ENCODE measurements around the gene ORAI3. TPM values are rescaled to one million over a fixed set of nuclear protein-coding genes. Genes with fewer than 3 reads are reported as not detected.

Gene ORAI3
- total and polyA plus RNA-seq, 4 donors = 9.1 to 21.7 (median 16.3) TPM

DNA sequence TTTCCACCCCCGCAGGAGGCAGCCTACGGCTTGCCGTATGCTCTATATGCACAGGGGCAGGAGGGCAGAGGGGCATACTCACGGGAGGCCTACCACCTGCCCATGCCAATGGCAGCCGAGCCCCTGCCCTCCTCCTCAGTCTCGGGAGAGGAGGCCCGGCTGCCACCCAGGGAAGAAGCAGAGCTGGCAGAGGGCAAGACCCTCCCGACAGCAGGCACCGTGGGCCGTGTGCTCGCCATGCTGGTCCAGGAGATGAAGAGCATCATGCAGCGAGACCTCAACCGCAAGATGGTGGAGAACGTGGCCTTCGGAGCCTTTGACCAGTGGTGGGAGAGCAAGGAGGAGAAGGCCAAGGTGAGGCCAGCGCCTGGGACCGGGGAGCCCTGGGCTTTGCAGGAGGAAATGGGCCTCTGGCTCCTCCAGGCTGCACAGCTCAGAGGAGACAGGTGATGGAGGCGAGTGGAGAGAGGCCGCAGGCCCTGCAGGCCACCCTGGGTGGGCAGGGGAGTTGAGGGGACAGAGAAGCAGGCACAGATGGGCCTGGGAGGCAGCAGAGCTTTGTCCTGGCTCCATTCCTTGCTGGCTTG, 17.3 kb downstream of the ORAI3 start:
- Histone ChIP-seq H3K36me3 (ENCODE audit: control insufficient read depth in 1 of 2, insufficient read depth in 2 of 2, low read length in 1 of 2) (peaks cover 0 to 9% of the 10 kb centered on the region in 2 donors), H3K27ac (ENCODE audit: low read depth in 1 of 2, low read length in 2 of 2) (no peak overlapping the region)
- ATAC-seq (ENCODE audit: low FRiP score) = no peak

DNA sequence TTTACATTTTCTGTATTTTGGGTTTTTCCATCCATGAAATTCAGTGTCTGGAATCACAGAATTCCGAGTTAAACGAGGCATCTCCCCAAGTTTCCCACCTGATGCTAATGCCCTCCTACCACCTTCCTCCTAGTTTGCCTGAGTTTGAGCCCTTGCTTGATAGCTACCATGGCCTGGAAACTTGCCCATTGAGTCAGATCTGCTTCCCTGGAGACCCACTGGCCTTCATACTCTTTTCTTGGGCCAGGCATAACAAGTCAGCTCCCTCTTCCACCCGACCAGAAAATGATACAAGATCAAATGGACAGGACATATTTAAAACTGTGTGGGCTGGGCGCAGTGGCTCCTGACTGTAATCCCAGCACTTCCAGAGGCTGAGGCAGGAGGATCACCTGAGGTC, 18.9 kb downstream of the ORAI3 start:
- DNase-seq (no peak), ATAC-seq (ENCODE audit: low FRiP score) (no peak)
- Histone ChIP-seq H3K4me3 (ENCODE audit: low read length in 2 of 2) (no peak overlapping the region), H3K4me1 (ENCODE audit: control insufficient read depth in 1 of 2, insufficient read depth in 2 of 2, low read length in 2 of 2) (no peaks in the 10 kb centered on the region), H3K36me3 (ENCODE audit: control insufficient read depth in 1 of 2, insufficient read depth in 2 of 2, low read length in 1 of 2) (peaks cover 0 to 7% of the 10 kb centered on the region in 2 donors), H3K27ac (ENCODE audit: low read depth in 1 of 2, low read length in 2 of 2) (no peak overlapping the region), H3K27me3 (ENCODE audit: control insufficient read depth in 1 of 2, insufficient read depth in 2 of 2, low read length in 1 of 2) (no peaks in the 10 kb centered on the region), H3K9me3 (ENCODE audit: control insufficient read depth, low read length) (no peaks in the 10 kb centered on the region)
- WGBS, 2 donors = 71 to 72% methylated on average over 4 of the region's 4 CpGs
- intact Hi-C loops (cut with DNase I) = no loop called here

More for the DNA sequence above, 17.3 kb downstream of the ORAI3 start:
- H3K27me3 ChIP-seq (ENCODE audit: control insufficient read depth in 1 of 2, insufficient read depth in 2 of 2, low read length in 1 of 2) = no peaks in the 10 kb centered on the region
- peak in 1 of 2 donors; percentile 33 for DNase-seq
- H3K4me1 ChIP-seq (ENCODE audit: control insufficient read depth in 1 of 2, insufficient read depth in 2 of 2, low read length in 2 of 2) = no peaks in the 10 kb centered on the region
- intact Hi-C loops (cut with DNase I) = no loop called here
- no peak overlapping the region for H3K4me3 ChIP-seq (ENCODE audit: low read length in 2 of 2)
- no peaks in the 10 kb centered on the region for H3K9me3 ChIP-seq (ENCODE audit: control insufficient read depth, low read length)
- 89 to 92% methylated on average over 14 to 19 of the region's 19 CpGs for WGBS, 2 donors

DNA sequence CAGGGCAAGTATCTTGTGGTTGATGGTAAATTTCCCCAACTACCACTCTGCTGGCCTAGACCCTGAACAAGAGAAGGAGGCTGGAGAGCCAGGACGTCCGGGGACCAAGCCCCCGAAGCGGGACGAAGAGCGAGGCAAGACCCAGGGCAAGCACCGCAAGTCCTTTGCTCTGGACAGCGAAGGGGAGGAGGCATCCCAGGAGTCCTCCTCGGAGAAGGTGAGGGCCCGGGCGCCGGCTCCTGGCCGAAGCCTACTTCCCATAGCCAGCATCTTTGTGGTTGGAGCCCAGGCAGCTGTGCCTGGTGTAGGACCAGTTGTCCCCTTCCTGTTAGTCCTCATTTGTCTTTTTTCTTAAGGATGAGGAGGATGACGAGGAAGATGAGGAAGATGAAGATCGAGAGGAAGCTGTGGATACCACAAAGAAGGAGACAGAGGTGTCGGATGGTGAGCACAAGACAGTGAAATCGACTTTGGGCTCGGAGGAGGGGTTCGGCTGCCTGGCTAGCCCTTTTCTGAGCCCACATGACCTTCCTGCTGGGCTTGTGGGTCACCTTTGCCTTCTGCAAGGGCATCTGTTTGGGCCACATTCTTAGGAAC, 20.5 kb downstream of the ORAI3 start:
- Histone ChIP-seq H3K4me3 (ENCODE audit: low read length in 2 of 2) (no peak overlapping the region), H3K9me3 (ENCODE audit: control insufficient read depth, low read length) (no peaks in the 10 kb centered on the region), H3K27ac (ENCODE audit: low read depth in 1 of 2, low read length in 2 of 2) (no peak overlapping the region), H3K36me3 (ENCODE audit: control insufficient read depth in 1 of 2, insufficient read depth in 2 of 2, low read length in 1 of 2) (peaks cover 0 to 8% of the 10 kb centered on the region in 2 donors), H3K4me1 (ENCODE audit: control insufficient read depth in 1 of 2, insufficient read depth in 2 of 2, low read length in 2 of 2) (no peaks in the 10 kb centered on the region), H3K27me3 (ENCODE audit: control insufficient read depth in 1 of 2, insufficient read depth in 2 of 2, low read length in 1 of 2) (no peaks in the 10 kb centered on the region)
- intact Hi-C loops (cut with DNase I) = no loop called here
- DNase-seq = no peak
- 93% methylated on average over 19 of the region's 19 CpGs for WGBS, 2 donors
- ATAC-seq (ENCODE audit: low FRiP score) = no peak

DNA sequence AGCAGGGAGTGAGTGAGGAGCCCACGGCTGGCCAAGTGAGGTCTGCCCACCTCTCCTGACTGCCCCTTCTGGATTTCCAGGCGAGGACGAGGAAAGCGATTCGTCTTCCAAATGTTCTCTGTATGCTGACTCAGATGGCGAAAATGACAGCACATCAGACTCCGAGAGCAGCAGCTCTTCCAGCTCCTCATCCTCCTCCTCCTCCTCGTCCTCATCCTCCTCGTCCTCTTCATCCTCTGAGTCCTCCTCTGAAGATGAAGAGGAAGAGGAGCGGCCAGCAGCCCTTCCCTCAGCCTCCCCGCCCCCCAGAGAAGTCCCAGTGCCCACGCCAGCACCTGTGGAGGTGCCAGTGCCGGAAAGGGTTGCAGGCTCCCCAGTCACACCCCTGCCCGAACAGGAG, 22.4 kb downstream of the ORAI3 start:
- Histone ChIP-seq H3K9me3 (ENCODE audit: control insufficient read depth, low read length) (no peaks in the 10 kb centered on the region), H3K4me1 (ENCODE audit: control insufficient read depth in 1 of 2, insufficient read depth in 2 of 2, low read length in 2 of 2) (no peaks in the 10 kb centered on the region), H3K27ac (ENCODE audit: low read depth in 1 of 2, low read length in 2 of 2) (no peak overlapping the region), H3K27me3 (ENCODE audit: control insufficient read depth in 1 of 2, insufficient read depth in 2 of 2, low read length in 1 of 2) (no peaks in the 10 kb centered on the region), H3K4me3 (ENCODE audit: low read length in 2 of 2) (no peak overlapping the region), H3K36me3 (ENCODE audit: control insufficient read depth in 1 of 2, insufficient read depth in 2 of 2, low read length in 1 of 2) (peaks cover 0 to 5% of the 10 kb centered on the region in 2 donors)
- intact Hi-C loops (cut with DNase I) = no loop called here
- DNase-seq (peak in 1 of 2 donors; percentile 56), ATAC-seq (ENCODE audit: low FRiP score) (no peak)
- WGBS, 2 donors = 89 to 90% methylated on average over 13 to 14 of the region's 14 CpGs

DNA sequence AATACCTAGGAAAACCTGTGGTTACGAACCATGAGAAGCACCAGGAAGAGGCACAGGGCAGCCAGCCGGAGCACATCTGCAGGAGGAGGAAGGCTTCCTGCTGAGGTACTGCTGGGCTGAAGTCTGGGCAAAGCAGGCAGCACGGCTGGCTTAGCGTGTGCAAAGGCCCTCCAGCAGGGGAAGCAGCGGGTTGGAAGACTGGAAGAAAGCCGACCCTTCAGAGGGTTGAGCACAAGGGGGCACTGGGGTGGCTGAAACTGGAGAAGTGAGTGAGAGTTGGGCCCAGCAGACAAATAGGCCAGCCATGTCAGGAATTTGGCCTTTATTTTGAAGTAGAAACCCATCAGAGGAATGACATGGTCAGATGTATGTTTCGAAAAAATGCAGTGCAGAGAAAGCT, 24.0 kb downstream of the ORAI3 start:
- peaks cover 0 to 5% of the 10 kb centered on the region in 2 donors for H3K36me3 ChIP-seq (ENCODE audit: control insufficient read depth in 1 of 2, insufficient read depth in 2 of 2, low read length in 1 of 2)
- no peaks in the 10 kb centered on the region for H3K9me3 ChIP-seq (ENCODE audit: control insufficient read depth, low read length)
- DNase-seq (no peak), ATAC-seq (ENCODE audit: low FRiP score) (no peak)
- H3K27me3 ChIP-seq (ENCODE audit: control insufficient read depth in 1 of 2, insufficient read depth in 2 of 2, low read length in 1 of 2) = no peaks in the 10 kb centered on the region
- H3K27ac ChIP-seq (ENCODE audit: low read depth in 1 of 2, low read length in 2 of 2) = no peak overlapping the region
- H3K4me3 ChIP-seq (ENCODE audit: low read length in 2 of 2) = no peak overlapping the region
- H3K4me1 ChIP-seq (ENCODE audit: control insufficient read depth in 1 of 2, insufficient read depth in 2 of 2, low read length in 2 of 2) = no peaks in the 10 kb centered on the region
- intact Hi-C loops (cut with DNase I) = no loop called here
- WGBS, 2 donors = 72 to 77% methylated on average over 7 of the region's 7 CpGs

DNA sequence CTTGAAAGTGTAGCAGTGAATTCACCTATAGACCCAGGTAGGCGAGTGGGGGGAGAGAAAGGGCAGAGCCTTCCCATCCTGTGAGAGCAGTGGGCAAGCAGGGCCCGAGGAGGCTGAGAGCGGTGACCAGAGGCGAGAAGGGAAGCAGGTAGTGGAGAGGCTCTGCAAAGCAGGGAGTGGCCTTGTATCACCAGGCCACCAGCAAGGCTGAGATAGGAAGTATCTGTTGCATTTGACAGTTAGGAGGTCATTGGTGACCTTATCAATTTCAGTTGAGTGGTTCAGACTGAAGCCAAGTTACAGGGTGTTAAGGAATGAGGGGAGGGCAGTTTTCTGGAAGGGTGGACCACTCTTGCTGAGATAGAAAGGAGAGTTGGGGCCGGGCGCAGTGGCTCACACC, 25.5 kb downstream of the ORAI3 start:
- no peak overlapping the region for H3K27ac ChIP-seq (ENCODE audit: low read depth in 1 of 2, low read length in 2 of 2)
- no peaks in the 10 kb centered on the region for H3K9me3 ChIP-seq (ENCODE audit: control insufficient read depth, low read length)
- no peak for ATAC-seq (ENCODE audit: low FRiP score)
- WGBS, 2 donors = 93 to 95% methylated on average over 6 of the region's 6 CpGs
- intact Hi-C loops (cut with DNase I) = no loop called here
- H3K4me3 ChIP-seq (ENCODE audit: low read length in 2 of 2) = no peak overlapping the region
- no peak for DNase-seq
- H3K4me1 ChIP-seq (ENCODE audit: control insufficient read depth in 1 of 2, insufficient read depth in 2 of 2, low read length in 2 of 2) = no peaks in the 10 kb centered on the region
- peaks cover 0 to 5% of the 10 kb centered on the region in 2 donors for H3K36me3 ChIP-seq (ENCODE audit: control insufficient read depth in 1 of 2, insufficient read depth in 2 of 2, low read length in 1 of 2)
- no peaks in the 10 kb centered on the region for H3K27me3 ChIP-seq (ENCODE audit: control insufficient read depth in 1 of 2, insufficient read depth in 2 of 2, low read length in 1 of 2)

DNA sequence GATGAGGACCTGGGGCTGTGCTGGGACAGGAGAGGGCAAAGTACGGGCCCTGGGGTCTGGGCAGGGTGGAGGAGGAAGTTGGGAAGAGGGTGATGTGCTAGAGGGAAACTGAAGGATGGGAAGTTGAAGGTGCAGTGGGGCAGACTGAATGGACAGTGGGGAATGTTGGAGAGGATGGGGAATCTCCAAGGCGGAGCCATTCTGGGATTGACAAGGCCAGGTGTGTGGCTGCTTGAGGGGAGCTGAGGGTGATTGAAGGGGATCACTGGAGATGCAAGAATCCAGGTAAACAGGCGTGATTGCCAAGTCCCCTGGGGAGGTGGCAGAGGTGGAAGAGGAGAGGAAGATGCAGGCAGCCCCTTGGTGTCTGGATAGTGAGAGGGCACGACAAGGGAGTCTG, 27.6 kb downstream of the ORAI3 start:
- Histone ChIP-seq H3K27ac (ENCODE audit: low read depth in 1 of 2, low read length in 2 of 2) (no peak overlapping the region), H3K36me3 (ENCODE audit: control insufficient read depth in 1 of 2, insufficient read depth in 2 of 2, low read length in 1 of 2) (peaks cover 0 to 7% of the 10 kb centered on the region in 2 donors), H3K27me3 (ENCODE audit: control insufficient read depth in 1 of 2, insufficient read depth in 2 of 2, low read length in 1 of 2) (no peaks in the 10 kb centered on the region), H3K4me3 (ENCODE audit: low read length in 2 of 2) (no peak overlapping the region), H3K4me1 (ENCODE audit: control insufficient read depth in 1 of 2, insufficient read depth in 2 of 2, low read length in 2 of 2) (no peaks in the 10 kb centered on the region), H3K9me3 (ENCODE audit: control insufficient read depth, low read length) (no peaks in the 10 kb centered on the region)
- DNase-seq (no peak), ATAC-seq (ENCODE audit: low FRiP score) (no peak)
- WGBS, 2 donors = 85 to 88% methylated on average over 4 of the region's 4 CpGs
- intact Hi-C loops (cut with DNase I) = no loop called here

DNA sequence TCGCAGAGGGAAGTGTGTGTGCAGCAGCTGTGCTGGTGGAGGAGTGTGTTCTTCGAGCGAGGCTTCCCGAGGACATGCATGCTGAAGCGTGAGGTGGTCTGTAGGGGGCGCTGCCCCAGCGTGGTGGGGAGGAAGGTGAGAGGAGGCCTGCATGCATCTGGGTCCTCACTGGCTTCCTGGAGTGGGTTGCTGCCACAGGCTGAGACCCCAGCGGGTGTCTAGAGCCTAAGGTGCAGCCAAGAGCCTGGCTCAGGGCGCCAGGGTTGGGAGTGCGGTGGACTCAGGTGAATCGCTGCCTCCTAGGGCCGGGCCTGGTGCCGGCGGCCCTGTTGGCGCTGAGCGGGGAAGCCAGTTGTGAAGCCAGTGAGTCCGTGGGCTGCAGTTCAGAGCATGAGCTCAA, 28.6 kb downstream of the ORAI3 start:
- WGBS, 2 donors = 80 to 81% methylated on average over 17 of the region's 17 CpGs
- ATAC-seq (ENCODE audit: low FRiP score) (no peak), DNase-seq (peak in 1 of 2 donors; percentile 74)
- H3K4me1 ChIP-seq (ENCODE audit: control insufficient read depth in 1 of 2, insufficient read depth in 2 of 2, low read length in 2 of 2) = no peaks in the 10 kb centered on the region
- intact Hi-C loops (cut with DNase I) = no loop called here
- H3K4me3 ChIP-seq (ENCODE audit: low read length in 2 of 2) = no peak overlapping the region
- H3K27ac ChIP-seq (ENCODE audit: low read depth in 1 of 2, low read length in 2 of 2) = no peak overlapping the region
- peaks cover 0 to 7% of the 10 kb centered on the region in 2 donors for H3K36me3 ChIP-seq (ENCODE audit: control insufficient read depth in 1 of 2, insufficient read depth in 2 of 2, low read length in 1 of 2)
- no peaks in the 10 kb centered on the region for H3K27me3 ChIP-seq (ENCODE audit: control insufficient read depth in 1 of 2, insufficient read depth in 2 of 2, low read length in 1 of 2)
- H3K9me3 ChIP-seq (ENCODE audit: control insufficient read depth, low read length) = no peaks in the 10 kb centered on the region
